ENCODE results near the gene NTRK2. TPM values are rescaled to one million over a fixed set of nuclear protein-coding genes. Genes with fewer than 3 reads are reported as not detected.

The NTRK2 gene
- total RNA-seq: 1 to 10 TPM; 2.6 to 8.5 (median 6.0) TPM

GRCh38 chr9:84669288-84670137, at the start of gene NTRK2:
TSS of gene NTRK2 (plus strand) at chr9:84669729. CDS start at chr9:84670749, 1,020 bp downstream.
- peaks cover 59% of the 10 kb centered on the region for H3K27me3 ChIP-seq

GRCh38 chr9:84620338-84620737, 49.2 kb upstream of the NTRK2 start:
- no peaks in the 10 kb centered on the region for H3K4me1 ChIP-seq
- 52 to 59% methylated on average over 2 of the region's 2 CpGs for WGBS, 2 donors (ENCODE audit: low coverage in 1 of 2)
- no peak for ATAC-seq

More at GRCh38 chr9:84669288-84670137, at the start of gene NTRK2:
- WGBS, 2 donors (ENCODE audit: low coverage in 1 of 2): 0% methylated on average over 11 to 13 of the region's 69 CpGs
- no peak for ATAC-seq
- peak in 3 of 4 experiments; percentile 10 to 25 (median 17) for TF ChIP-seq CTCF (IDR thresholded peaks at IDR 0.05)
- no peak for TF ChIP-seq POLR2AphosphoS5 (IDR thresholded peaks at IDR 0.05)
- TF ChIP-seq EP300 (IDR thresholded peaks at IDR 0.05): no peak
- TF ChIP-seq POLR2A (IDR thresholded peaks at IDR 0.05): no peak
- Histone ChIP-seq H3K9me3 (peaks cover 0 to 5% (median 0%) of the 10 kb centered on the region in 3 donors), H3K4me3 (peak within 1 kb of the TSS; percentile 18 to 54), H3K36me3 (no peaks in the 10 kb centered on the region), H3K27ac (peak within 1 kb of the TSS in 3 of 4 donors; percentile 32 to 44 (median 39)), H3K4me1 (peaks cover 0 to 35% (median 21%) of the 10 kb centered on the region in 3 donors)

GRCh38 chr9:84621811-84622210, 47.7 kb upstream of the NTRK2 start:
- 82 to 91% methylated on average over 2 of the region's 2 CpGs for WGBS, 2 donors (ENCODE audit: low coverage in 1 of 2)
- Histone ChIP-seq H3K4me3 (no peak overlapping the region), H3K27ac (no peak overlapping the region), H3K4me1 (no peaks in the 10 kb centered on the region), H3K36me3 (no peaks in the 10 kb centered on the region), H3K9me3 (no peaks in the 10 kb centered on the region), H3K27me3 (no peaks in the 10 kb centered on the region)
- TF ChIP-seq EP300 (IDR thresholded peaks at IDR 0.05) (no peak), CTCF (IDR thresholded peaks at IDR 0.05) (no peak), POLR2AphosphoS5 (IDR thresholded peaks at IDR 0.05) (no peak), POLR2A (IDR thresholded peaks at IDR 0.05) (no peak)
- ATAC-seq: no peak

More at GRCh38 chr9:84620338-84620737, 49.2 kb upstream of the NTRK2 start:
- Histone ChIP-seq H3K9me3 (no peaks in the 10 kb centered on the region), H3K27me3 (no peaks in the 10 kb centered on the region), H3K27ac (no peak overlapping the region), H3K36me3 (no peaks in the 10 kb centered on the region), H3K4me3 (no peak overlapping the region)
- no peak for TF ChIP-seq EP300 (IDR thresholded peaks at IDR 0.05)
- no peak for TF ChIP-seq POLR2AphosphoS5 (IDR thresholded peaks at IDR 0.05)
- no peak for TF ChIP-seq POLR2A (IDR thresholded peaks at IDR 0.05)
- no peak for TF ChIP-seq CTCF (IDR thresholded peaks at IDR 0.05)

GRCh38 chr9:84622981-84623380, 46.5 kb upstream of the NTRK2 start:
- Histone ChIP-seq H3K4me3 (no peak overlapping the region), H3K36me3 (no peaks in the 10 kb centered on the region), H3K27me3 (no peaks in the 10 kb centered on the region), H3K27ac (no peak overlapping the region), H3K4me1 (no peaks in the 10 kb centered on the region), H3K9me3 (no peaks in the 10 kb centered on the region)
- 65 to 96% methylated on average over 4 of the region's 7 CpGs for WGBS, 2 donors (ENCODE audit: low coverage in 1 of 2)
- TF ChIP-seq POLR2A (IDR thresholded peaks at IDR 0.05) (no peak), POLR2AphosphoS5 (IDR thresholded peaks at IDR 0.05) (no peak), CTCF (IDR thresholded peaks at IDR 0.05) (no peak), EP300 (IDR thresholded peaks at IDR 0.05) (no peak)
- ATAC-seq: no peak

GRCh38 chr9:84636436-84636835, 33.1 kb upstream of the NTRK2 start:
- TF ChIP-seq EP300 (IDR thresholded peaks at IDR 0.05) (no peak), POLR2AphosphoS5 (IDR thresholded peaks at IDR 0.05) (no peak), CTCF (IDR thresholded peaks at IDR 0.05) (no peak), POLR2A (IDR thresholded peaks at IDR 0.05) (no peak)
- no peaks in the 10 kb centered on the region for H3K4me1 ChIP-seq
- 67 to 82% methylated on average over 1 of the region's 1 CpG for WGBS, 2 donors (ENCODE audit: low coverage in 1 of 2)
- H3K4me3 ChIP-seq: no peak overlapping the region
- H3K27me3 ChIP-seq: no peaks in the 10 kb centered on the region
- H3K9me3 ChIP-seq: peaks cover 0 to 12% (median 0%) of the 10 kb centered on the region in 3 donors
- no peaks in the 10 kb centered on the region for H3K36me3 ChIP-seq
- no peak for ATAC-seq
- H3K27ac ChIP-seq: no peak overlapping the region

All from gastroesophageal sphincter (tissue), 4 donors.